NCI-H1694 (cell line): Measurements from ENCODE around the gene DOC2A.
"Not testable (repeated sequence)": the region's sequence is repeated elsewhere in the genome, so short reads cannot be mapped to it uniquely, and the experiment has no call there.

Source experiments
- DNase-seq: peaks from one replicate; lab custom pipeline; 2025; lab: John Stamatoyannopoulos, UW

DOC2A gene

DNA sequence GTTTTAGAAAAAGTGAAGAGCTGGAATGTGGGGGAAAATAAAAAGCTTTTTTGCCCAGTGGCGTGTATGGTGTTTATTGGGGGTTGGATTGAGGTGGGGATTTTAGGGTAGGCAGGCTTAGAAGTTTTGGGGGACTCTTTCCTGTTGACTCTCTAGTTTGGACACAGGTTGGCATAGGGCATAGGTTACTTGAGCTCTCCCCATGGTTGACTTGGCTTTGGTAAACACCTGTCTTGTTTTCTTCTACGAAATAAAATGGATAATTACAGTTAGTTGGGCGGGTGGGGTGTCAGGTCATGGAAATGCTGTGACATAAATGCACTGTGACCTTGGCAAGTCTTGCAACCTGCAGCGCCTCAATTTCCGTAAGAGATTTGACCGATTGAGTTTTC, 37.8 kb downstream of the DOC2A start:
- DNase-seq = no peak

GRCh38 chr16:29972500-29972899, 38.3 kb downstream of the DOC2A start:
- no peak for DNase-seq

DNA sequence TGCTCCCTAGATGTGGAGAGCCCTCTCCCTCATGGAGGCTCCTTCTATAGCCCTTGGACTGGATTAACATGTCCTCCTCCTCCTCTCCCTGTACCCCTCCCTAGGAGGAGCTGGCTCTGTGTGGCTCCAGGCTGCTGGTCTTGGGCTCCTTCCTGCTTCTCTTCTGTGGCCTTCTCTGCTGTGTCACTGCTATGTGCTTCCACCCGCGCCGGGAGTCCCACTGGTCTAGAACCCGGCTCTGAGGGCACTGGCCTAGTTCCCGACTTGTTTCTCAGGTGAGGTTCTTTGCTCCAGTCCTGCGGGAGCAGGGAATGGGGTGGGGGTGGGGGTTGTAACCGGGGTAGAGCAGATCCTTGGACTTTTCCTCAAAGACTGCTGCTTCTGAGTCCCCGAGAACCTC, 39.5 kb downstream of the DOC2A start:
- no peak for DNase-seq

- DNase-seq = no peak
Observed at GRCh38 chr16:29968205-29968604, 42.6 kb downstream of the DOC2A start.

- no peak for DNase-seq
Observed at GRCh38 chr16:29963021-29963743, 47.6 kb downstream of the DOC2A start.

- no peak for DNase-seq
Observed at GRCh38 chr16:29962344-29962994, 48.4 kb downstream of the DOC2A start.

DNA sequence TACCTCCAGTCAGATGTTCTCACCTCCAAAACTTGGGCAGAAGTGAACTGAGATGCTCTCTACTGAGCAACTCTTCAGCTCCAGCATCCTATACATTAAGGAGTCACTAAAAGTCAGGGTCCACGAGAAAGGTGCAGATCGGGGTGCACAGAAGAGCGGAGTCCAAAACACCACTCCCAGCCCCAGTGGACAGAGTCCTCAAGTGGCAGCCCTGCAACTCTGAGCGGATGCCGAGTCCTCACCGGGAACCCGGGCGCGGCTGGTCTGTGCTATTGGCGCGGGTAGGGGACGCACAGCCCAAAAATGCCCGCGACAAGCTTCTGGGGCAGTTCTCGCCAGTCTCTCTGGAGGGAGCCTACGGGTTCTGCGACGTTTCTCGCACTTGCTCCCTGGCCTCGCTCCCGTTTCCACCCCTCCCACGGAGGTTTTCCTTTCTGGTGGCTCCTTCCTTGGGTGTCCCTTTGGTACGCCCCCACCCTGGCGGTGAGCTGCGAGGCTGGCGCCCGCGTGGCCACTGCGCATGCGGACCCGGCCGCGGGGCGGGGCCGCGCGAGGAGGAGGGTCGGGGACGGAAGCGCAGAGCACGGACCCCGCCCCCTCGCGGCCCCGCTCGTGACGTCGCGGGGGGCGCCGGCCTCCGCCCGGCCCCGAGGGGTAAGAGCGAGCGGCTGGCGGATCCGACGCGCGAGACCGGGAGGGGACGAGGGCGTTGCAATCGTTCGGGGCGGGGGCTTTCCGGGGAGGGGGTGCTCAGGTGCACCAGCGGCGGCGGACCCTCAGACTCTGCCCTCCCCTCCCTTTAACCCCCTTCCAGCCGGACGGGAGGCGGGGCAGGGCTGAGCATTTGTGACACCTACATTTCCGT, 49.1 kb downstream of the DOC2A start, which contains the start of gene TMEM219:
TMEM219 (plus strand) TSS at position 601 of the 865 bp plus-strand sequence. CDS start 1,065 bp downstream, outside the sequence.
- peak; percentile 66 for DNase-seq

DNA sequence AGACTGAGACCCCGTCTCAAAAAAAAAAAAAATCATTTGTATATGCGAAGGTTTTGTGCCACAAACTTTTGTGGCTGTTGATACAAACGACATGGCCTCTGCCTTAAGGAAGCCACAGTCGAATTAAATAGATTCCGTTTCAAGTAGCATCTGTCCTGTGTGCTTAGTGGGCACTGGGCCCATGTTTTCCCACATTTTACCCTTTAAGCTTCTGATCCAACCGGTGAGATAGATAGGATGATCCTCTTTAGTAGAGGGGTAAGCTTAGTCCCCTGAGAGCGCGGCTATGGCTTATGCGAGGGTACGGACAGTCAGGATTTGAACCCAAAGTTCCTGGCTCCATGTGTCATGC, 49.7 kb downstream of the DOC2A start:
- no peak for DNase-seq

DNA sequence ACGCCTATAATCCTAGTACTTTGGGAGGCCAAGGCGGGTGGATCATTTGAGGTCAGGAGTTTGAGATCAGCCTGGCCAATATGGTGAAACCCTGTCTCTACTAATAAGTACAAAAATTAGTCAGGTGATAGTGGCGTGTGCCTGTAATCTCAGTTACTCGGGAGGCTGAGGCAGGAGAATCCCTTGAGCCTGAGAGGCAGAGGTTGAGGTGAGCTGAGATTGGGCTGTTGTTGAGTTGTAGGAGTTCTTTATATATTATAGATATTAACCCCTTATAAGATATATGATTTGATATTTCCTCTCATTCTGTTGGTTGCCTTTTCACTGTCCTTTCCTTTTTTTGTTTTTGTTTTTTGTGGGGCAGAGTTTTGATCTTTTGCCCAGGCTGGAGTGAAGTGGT, 51.0 kb downstream of the DOC2A start:
- not testable (repeated sequence) for DNase-seq

GRCh38 chr16:29959293-29959692, 51.5 kb downstream of the DOC2A start:
- DNase-seq = no peak

DNA sequence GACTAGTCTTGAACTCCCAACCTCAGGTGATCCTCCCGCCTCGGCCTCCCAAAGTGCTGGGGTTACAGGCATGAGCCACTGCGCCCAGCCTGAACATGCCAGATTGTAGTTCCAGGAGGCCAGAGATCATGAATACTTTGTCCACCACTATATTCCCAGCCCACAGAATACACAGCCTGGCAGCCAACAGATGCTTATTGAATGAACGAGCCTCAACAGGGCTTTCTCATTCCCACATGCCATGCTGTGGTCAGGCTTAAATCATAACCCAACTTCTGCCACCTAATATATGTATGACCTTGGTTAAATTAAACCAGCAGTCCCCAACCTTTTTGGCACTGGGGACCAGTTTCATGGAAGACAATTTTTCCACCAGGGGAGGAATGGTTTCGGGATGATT, 52.1 kb downstream of the DOC2A start:
- no peak for DNase-seq
